NT2/D1 (cell line): ENCODE measurements around the gene MUSK.

Source experiments
- YY1 ChIP-seq: IDR thresholded peaks from 2 replicates; pipeline ENCODE4 v1.6.1; 2011; ENCODE audit not compliant: insufficient read length, insufficient read depth
- ZNF274 ChIP-seq: IDR thresholded peaks from 2 replicates; pipeline ENCODE4 v1.6.1; 2011; ENCODE audit warnings: mild to moderate bottlenecking, low read depth, low read length

DNA sequence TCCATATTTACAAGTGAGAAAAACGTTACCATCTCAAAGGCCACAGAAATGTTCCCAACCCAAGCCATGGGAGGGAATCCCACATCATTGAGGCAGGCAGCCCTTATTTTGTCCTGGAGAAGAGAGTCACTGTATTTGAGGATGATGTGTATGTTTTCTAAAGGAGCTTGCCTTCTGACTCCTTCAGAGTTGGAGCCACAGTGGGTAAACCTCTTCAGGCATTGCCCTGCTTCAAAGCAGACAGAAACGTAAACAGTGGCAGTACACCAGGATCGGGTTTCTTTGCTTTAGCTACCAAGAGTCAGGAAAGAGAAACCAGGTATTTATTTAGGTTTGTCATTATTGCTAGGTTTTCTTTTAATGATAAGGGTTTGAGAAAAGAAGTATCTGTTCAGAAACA is 45.7 kb downstream of the MUSK start:
- TF ChIP-seq ZNF274 (no peak), YY1 (no peak)
